Mammary epithelial cell (primary cell): ENCODE data around the gene NKAP.

Experiments used
- CTCF ChIP-seq, 2 donors: IDR thresholded peaks in 1 of 2; conservative IDR thresholded peaks in 1 of 2; 2 replicates each; pipeline ENCODE4 v1.5.1; 2011 to 2012; ENCODE audit warnings: inconsistent platforms in 2 of 2, low read length in 2 of 2, mild to moderate bottlenecking in 2 of 2, control low read depth in 1 of 2, low read depth in 1 of 2; ENCODE audit not compliant: insufficient read depth in 1 of 2; ENCODE audit errors: extremely low read depth in 1 of 2
- EZH2 ChIP-seq: IDR thresholded peaks from 2 replicates; pipeline ENCODE4 v1.6.1; 2012; ENCODE audit warnings: low read length, inconsistent platforms, borderline replicate concordance

GRCh38 chrX:119984652-119985051 is 41.1 kb upstream of the NKAP start:
- TF ChIP-seq EZH2 (no peak), CTCF (conservative IDR thresholded peaks at IDR 0.05 in 1 of 2, IDR thresholded peaks at IDR 0.05 in 1 of 2; ENCODE audit: extremely low read depth in 1 of 2, insufficient read depth in 1 of 2, low read depth in 1 of 2, low read length in 2 of 2) (no peak)
